GM23338 (cell line): ENCODE measurements around the gene RAB11FIP2.

Source experiments
- CREB1 ChIP-seq: fragments of 250-450 bp; sonication (Bioruptor Pico); IDR thresholded peaks from 2 replicates; pipeline ENCODE4 v1.5.0; 2020; ENCODE audit warnings: low read depth, mild to moderate bottlenecking, moderate library complexity
- CTCF ChIP-seq, 2 experiments: fragments of 200-600 bp in 1 of 2; sonication (generic) in 1 of 2; conservative IDR thresholded peaks; 2 replicates each; pipeline versions ENCODE4 v1.5.1 to v1.6.1; 2016 to 2017; ENCODE audit warnings: antibody characterized with exemption in 2 of 2, low read depth in 2 of 2, mild to moderate bottlenecking in 2 of 2, moderate library complexity in 1 of 2
- EZH2 ChIP-seq: fragments of 200-600 bp; sonication (generic); IDR thresholded peaks from one replicate; pipeline ENCODE4 v1.8.0; 2017; ENCODE audit warnings: antibody characterized with exemption, mild to moderate bottlenecking, low read depth; ENCODE audit not compliant: unreplicated experiment
- EZH2phosphoT487 ChIP-seq: fragments of 200-600 bp; sonication (generic); IDR thresholded peaks from one replicate; pipeline ENCODE4 v1.8.1; 2018; ENCODE audit warnings: antibody characterized with exemption; ENCODE audit not compliant: unreplicated experiment
- JUNB ChIP-seq: IDR thresholded peaks from one replicate; pipeline ENCODE4 v1.6.1; 2016; ENCODE audit warnings: antibody characterized with exemption; ENCODE audit not compliant: unreplicated experiment
- NANOG ChIP-seq: IDR thresholded peaks from 2 replicates; pipeline ENCODE4 v1.6.1; 2016; ENCODE audit warnings: antibody characterized with exemption, borderline replicate concordance
- POLR2AphosphoS5 ChIP-seq: IDR thresholded peaks from 2 replicates; pipeline ENCODE4 v1.6.1; 2016; ENCODE audit warnings: antibody characterized with exemption, low read depth
- ZNF114 ChIP-seq: fragments of 250-450 bp; sonication (Bioruptor Pico); IDR thresholded peaks from 2 replicates; pipeline ENCODE4 v1.5.0; 2020; ENCODE audit warnings: mild to moderate bottlenecking, moderate library complexity
- ZNF331 ChIP-seq: fragments of 250-450 bp; sonication (Bioruptor Pico); IDR thresholded peaks from 2 replicates; pipeline ENCODE4 v1.5.0; 2020; ENCODE audit warnings: low read depth, mild to moderate bottlenecking, moderate library complexity
- TF ChIP-seq, protein P1 (sequence below): IDR thresholded peaks from one replicate; pipeline ENCODE4 v1.6.1; 2018; ENCODE audit warnings: antibody characterized with exemption; ENCODE audit not compliant: unreplicated experiment
- TF ChIP-seq, protein P2 (sequence below): IDR thresholded peaks from 2 replicates; pipeline ENCODE4 v1.6.1; 2016; ENCODE audit warnings: antibody characterized with exemption

DNA sequence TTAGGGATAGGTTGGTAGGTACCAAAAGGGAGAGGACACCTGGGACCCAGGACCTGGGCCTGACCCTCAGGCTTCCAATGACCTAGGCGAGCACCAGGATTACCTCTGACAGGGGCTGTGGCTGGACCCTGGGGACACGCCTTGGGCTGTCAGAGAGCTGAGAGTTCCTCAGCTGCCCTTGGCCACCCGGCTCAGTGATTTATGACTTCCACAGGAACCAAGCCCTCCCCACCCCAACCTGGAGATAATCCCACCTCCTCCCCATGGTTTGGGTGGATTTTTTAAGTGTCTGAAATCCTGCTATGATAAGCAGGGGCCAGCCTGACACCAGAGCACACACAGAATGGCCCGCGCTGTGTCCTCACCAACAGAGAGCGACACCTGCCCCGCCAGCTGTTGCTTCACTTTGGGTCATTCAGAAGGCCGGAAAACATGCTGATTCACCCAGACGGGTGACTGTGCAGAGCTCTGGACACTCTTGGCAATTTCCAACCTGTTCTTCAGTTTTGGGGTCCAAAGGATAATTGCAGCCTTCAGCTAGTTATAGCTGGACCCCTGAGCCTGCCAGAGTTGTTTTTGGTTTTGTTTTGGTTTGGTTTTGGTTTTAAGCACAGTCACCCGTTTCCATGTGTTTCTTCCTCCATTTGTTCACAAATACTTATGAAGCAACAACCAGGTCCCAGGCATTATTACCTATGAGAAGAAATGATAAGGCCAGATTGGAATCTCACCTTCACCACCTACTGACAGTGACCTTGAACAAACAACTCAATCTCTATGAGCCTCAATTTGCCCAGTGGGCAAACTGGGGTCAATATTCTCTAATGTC lies 78.2 kb downstream of the RAB11FIP2 start:
- no peak for TF ChIP-seq POLR2AphosphoS5
- no peak for TF ChIP-seq EZH2
- TF ChIP-seq NANOG = no peak
- 0 out of 4 replicates have a peak, but pooled peaks of 1 of the 2 experiments have one; percentile 8 for TF ChIP-seq CTCF (conservative IDR thresholded peaks at IDR 0.05; ENCODE audit: low read depth in 2 of 2)
- TF ChIP-seq EZH2phosphoT487 = no peak
- TF ChIP-seq, protein P1, sequence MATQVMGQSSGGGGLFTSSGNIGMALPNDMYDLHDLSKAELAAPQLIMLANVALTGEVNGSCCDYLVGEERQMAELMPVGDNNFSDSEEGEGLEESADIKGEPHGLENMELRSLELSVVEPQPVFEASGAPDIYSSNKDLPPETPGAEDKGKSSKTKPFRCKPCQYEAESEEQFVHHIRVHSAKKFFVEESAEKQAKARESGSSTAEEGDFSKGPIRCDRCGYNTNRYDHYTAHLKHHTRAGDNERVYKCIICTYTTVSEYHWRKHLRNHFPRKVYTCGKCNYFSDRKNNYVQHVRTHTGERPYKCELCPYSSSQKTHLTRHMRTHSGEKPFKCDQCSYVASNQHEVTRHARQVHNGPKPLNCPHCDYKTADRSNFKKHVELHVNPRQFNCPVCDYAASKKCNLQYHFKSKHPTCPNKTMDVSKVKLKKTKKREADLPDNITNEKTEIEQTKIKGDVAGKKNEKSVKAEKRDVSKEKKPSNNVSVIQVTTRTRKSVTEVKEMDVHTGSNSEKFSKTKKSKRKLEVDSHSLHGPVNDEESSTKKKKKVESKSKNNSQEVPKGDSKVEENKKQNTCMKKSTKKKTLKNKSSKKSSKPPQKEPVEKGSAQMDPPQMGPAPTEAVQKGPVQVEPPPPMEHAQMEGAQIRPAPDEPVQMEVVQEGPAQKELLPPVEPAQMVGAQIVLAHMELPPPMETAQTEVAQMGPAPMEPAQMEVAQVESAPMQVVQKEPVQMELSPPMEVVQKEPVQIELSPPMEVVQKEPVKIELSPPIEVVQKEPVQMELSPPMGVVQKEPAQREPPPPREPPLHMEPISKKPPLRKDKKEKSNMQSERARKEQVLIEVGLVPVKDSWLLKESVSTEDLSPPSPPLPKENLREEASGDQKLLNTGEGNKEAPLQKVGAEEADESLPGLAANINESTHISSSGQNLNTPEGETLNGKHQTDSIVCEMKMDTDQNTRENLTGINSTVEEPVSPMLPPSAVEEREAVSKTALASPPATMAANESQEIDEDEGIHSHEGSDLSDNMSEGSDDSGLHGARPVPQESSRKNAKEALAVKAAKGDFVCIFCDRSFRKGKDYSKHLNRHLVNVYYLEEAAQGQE = no peak
- TF ChIP-seq, protein P2, sequence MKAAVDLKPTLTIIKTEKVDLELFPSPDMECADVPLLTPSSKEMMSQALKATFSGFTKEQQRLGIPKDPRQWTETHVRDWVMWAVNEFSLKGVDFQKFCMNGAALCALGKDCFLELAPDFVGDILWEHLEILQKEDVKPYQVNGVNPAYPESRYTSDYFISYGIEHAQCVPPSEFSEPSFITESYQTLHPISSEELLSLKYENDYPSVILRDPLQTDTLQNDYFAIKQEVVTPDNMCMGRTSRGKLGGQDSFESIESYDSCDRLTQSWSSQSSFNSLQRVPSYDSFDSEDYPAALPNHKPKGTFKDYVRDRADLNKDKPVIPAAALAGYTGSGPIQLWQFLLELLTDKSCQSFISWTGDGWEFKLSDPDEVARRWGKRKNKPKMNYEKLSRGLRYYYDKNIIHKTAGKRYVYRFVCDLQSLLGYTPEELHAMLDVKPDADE = no peak
- no peak for TF ChIP-seq ZNF114 (CRISPR knock-in tag)
- no peak for TF ChIP-seq CREB1 (CRISPR knock-in tag)
- TF ChIP-seq JUNB = no peak
- no peak for TF ChIP-seq ZNF331 (CRISPR knock-in tag)
